ENCODE results near the gene NOSIP. TPM values are rescaled to one million over a fixed set of nuclear protein-coding genes. Genes with fewer than 3 reads are reported as not detected.

The NOSIP gene
- polyA plus RNA-seq, 1 of the 3 experiments (the other 2 are of a cell fraction), result 128 TPM

GRCh38 chr19:49536921-49537462 is 43.4 kb downstream of the NOSIP start:
- CTCF ChIA-PET, result interaction anchor here (1.0 to 6.3 kb wide), 3 partner anchors 10 to 33 kb away, joined by 3 to 55 read pairs (median 4); no protein-coding TSS in a partner anchor
- DNase-seq, result no peak
- H4K20me1 ChIP-seq (ENCODE audit: insufficient read depth), result no peaks in the 10 kb centered on the region
- H3K9me3 ChIP-seq, result no peaks in the 10 kb centered on the region
- H3K4me2 ChIP-seq, result no peak overlapping the region
- no peaks in the 10 kb centered on the region for H3K36me3 ChIP-seq (replicated peaks in 1 of 2; ENCODE audit: control insufficient read depth in 1 of 2, insufficient read depth in 2 of 2, low read length in 1 of 2)
- H3K27ac ChIP-seq (ENCODE audit: low read depth in 2 of 2, low read length in 1 of 2), result no peak overlapping the region
- H3K79me2 ChIP-seq (ENCODE audit: insufficient read depth), result no peaks in the 10 kb centered on the region
- TF ChIP-seq RAD21 (IDR thresholded peaks at IDR 0.05; ENCODE audit: low read length), result no peak
- no peak for TF ChIP-seq SMC3 (IDR thresholded peaks at IDR 0.05; ENCODE audit: low read depth, low read length)
- TF ChIP-seq RXRA (IDR thresholded peaks at IDR 0.05; ENCODE audit: borderline replicate concordance, low read depth), result no peak
- POLR2A ChIA-PET, result interaction anchor here (1.2 kb wide), 1 partner anchor 41 kb away, joined by 3 read pairs; the partner anchor contains the start of gene RPS11
- no peak overlapping the region for H3K4me3 ChIP-seq (ENCODE audit: low read depth in 2 of 2, low read length in 1 of 2)
- H3K4me1 ChIP-seq (ENCODE audit: control insufficient read depth in 1 of 2, insufficient read depth in 2 of 2, low read depth in 1 of 2, low read length in 1 of 2), result peaks cover 0 to 3% of the 10 kb centered on the region in 2 experiments; a peak in 1 of 4 replicates
- WGBS (ENCODE audit: low lambda C conversion rate), result 93% methylated on average over 19 of the region's 22 CpGs
- H3F3A ChIP-seq (replicated peaks; ENCODE audit: insufficient read depth), result peaks cover 7% of the 10 kb centered on the region
- no peak overlapping the region for H2AFZ ChIP-seq (ENCODE audit: low read depth)
- no peak overlapping the region for H3K9ac ChIP-seq
- H3K27me3 ChIP-seq (ENCODE audit: insufficient read depth), result no peaks in the 10 kb centered on the region
- H3K9me2 ChIP-seq, result no peaks in the 10 kb centered on the region

GRCh38 chr19:49534632-49535385 is 45.5 kb downstream of the NOSIP start:
- no peaks in the 10 kb centered on the region for H3K79me2 ChIP-seq (ENCODE audit: insufficient read depth)
- DNase-seq, result no peak
- no peak overlapping the region for H3K9ac ChIP-seq
- ChIA-PET POLR2A (interaction anchor here (1.0 kb wide), 1 partner anchor 81 kb away, joined by 3 read pairs; the partner anchor contains the start of gene ALDH16A1), CTCF (interaction anchor here (0.8 to 6.3 kb wide), 13 partner anchors 9 to 146 kb away, joined by 3 to 55 read pairs (median 4); no protein-coding TSS in a partner anchor)
- H3K9me3 ChIP-seq, result no peaks in the 10 kb centered on the region
- H4K20me1 ChIP-seq (ENCODE audit: insufficient read depth), result no peaks in the 10 kb centered on the region
- H3K4me1 ChIP-seq (ENCODE audit: control insufficient read depth in 1 of 2, insufficient read depth in 2 of 2, low read depth in 1 of 2, low read length in 1 of 2), result peaks cover 0 to 3% of the 10 kb centered on the region in 2 experiments; a peak in 1 of 4 replicates
- peak overlapping the region; percentile 92 for H3K4me2 ChIP-seq
- WGBS (ENCODE audit: low lambda C conversion rate), result 84% methylated on average over 8 of the region's 8 CpGs
- TF ChIP-seq IRF3 (IDR thresholded peaks at IDR 0.05; ENCODE audit: low read depth, low read length) (no peak), GABPA (IDR thresholded peaks at IDR 0.05; ENCODE audit: low read depth) (no peak), USF1 (IDR thresholded peaks at IDR 0.05; ENCODE audit: borderline replicate concordance, low read depth) (no peak), MEF2A (IDR thresholded peaks at IDR 0.05; ENCODE audit: borderline replicate concordance, low read depth) (no peak), EP300 (IDR thresholded peaks at IDR 0.05; ENCODE audit: borderline replicate concordance in 1 of 2, low read depth in 1 of 2, low read length in 1 of 2) (no peak), TAF1 (IDR thresholded peaks at IDR 0.05; ENCODE audit: borderline replicate concordance, low read depth, low read length) (no peak), MXI1 (IDR thresholded peaks at IDR 0.05; ENCODE audit: low read depth, low read length) (no peak), YY1 (IDR thresholded peaks at IDR 0.05; ENCODE audit: low read depth) (no peak), RFX5 (IDR thresholded peaks at IDR 0.05; ENCODE audit: low read length) (no peak), RAD21 (IDR thresholded peaks at IDR 0.05; ENCODE audit: low read length) (no peak), NFIC (IDR thresholded peaks at IDR 0.05; ENCODE audit: borderline replicate concordance) (no peak), NRF1 (IDR thresholded peaks at IDR 0.05; ENCODE audit: low read depth, low read length) (no peak), RCOR1 (IDR thresholded peaks at IDR 0.05; ENCODE audit: low read length) (no peak), ELF1 (IDR thresholded peaks at IDR 0.05) (no peak)
- peak overlapping the region in 1 of 2 experiments; percentile 71; a peak in 2 of 4 replicates for H3K4me3 ChIP-seq (ENCODE audit: low read depth in 2 of 2, low read length in 1 of 2)
- no peaks in the 10 kb centered on the region for H3K9me2 ChIP-seq
- no peaks in the 10 kb centered on the region for H3K36me3 ChIP-seq (replicated peaks in 1 of 2; ENCODE audit: control insufficient read depth in 1 of 2, insufficient read depth in 2 of 2, low read length in 1 of 2)
- H3K27me3 ChIP-seq (ENCODE audit: insufficient read depth), result no peaks in the 10 kb centered on the region
- peak overlapping the region; percentile 76; the same call in 1 of the 2 replicates for H2AFZ ChIP-seq (ENCODE audit: low read depth)
- H3F3A ChIP-seq (replicated peaks; ENCODE audit: insufficient read depth), result peaks cover 7% of the 10 kb centered on the region
- no peak overlapping the region for H3K27ac ChIP-seq (ENCODE audit: low read depth in 2 of 2, low read length in 1 of 2)
